GM12892 (cell line): ENCODE measurements around the gene C3orf22.

Source experiments
- DNase-seq: peaks from one replicate; pipeline ENCODE4 v3.0.0; 2011; ENCODE audit not compliant: insufficient read length
- FAIRE-seq: peaks from 2 replicates; lab custom pipeline; 2011; peaks lifted over from hg19 to GRCh38; lab: Jason Lieb, UNC
- POLR2A ChIP-seq: IDR thresholded peaks from 2 replicates; pipeline ENCODE4 v1.6.1; 2011; ENCODE audit warnings: low read depth, low read length, control low read depth
- POLR2AphosphoS5 ChIP-seq: IDR thresholded peaks from 2 replicates; pipeline ENCODE4 v1.6.1; 2011; ENCODE audit warnings: low read depth, low read length, control low read depth
- TAF1 ChIP-seq: IDR thresholded peaks from 2 replicates; pipeline ENCODE4 v1.6.1; 2011; ENCODE audit warnings: low read depth, mild to moderate bottlenecking, control low read depth, low read length, borderline replicate concordance

Gene C3orf22

GRCh38 chr3:126500016-126500415 is 58.7 kb downstream of the C3orf22 start:
- TF ChIP-seq POLR2A (no peak), POLR2AphosphoS5 (no peak), TAF1 (no peak)
- no peak for DNase-seq
- FAIRE-seq: no peak
